ENCODE results near the gene GOLGB1.

GOLGB1 gene

DNA sequence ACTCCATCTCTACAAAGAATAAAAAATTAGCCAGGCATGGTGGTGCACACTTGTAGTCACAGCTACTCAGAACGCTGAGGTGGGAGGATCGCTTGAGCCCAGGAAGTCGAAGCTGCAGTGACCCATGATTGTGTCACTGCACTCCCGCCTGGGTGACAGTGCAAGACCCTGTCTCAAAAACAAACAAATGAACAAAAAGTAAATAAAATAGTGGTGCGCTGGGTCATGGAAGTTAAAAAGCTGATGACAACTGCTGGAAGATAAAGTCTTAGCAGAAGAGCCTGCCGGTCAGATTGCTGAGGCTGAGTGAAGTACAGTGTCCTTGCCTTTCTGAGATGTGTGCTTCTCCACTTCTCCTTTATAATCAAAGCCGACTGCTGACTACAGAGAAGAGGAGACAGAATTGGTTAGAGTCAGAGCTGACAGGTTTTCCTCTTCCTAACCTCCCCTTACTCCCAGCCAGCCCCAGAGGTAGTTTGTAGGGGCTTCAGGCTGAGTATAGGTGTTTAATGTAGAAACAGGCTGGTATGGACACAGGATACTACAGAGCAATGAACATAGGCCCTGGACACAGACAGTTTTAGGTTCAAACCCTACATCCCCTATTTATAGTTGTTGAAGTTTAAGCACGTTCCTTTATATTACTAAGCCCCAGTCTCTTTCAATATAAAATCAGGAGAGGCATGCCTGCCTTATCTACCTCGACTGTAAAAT lies 106.8 kb downstream of the GOLGB1 start:
- TF ChIP-seq, protein P1, sequence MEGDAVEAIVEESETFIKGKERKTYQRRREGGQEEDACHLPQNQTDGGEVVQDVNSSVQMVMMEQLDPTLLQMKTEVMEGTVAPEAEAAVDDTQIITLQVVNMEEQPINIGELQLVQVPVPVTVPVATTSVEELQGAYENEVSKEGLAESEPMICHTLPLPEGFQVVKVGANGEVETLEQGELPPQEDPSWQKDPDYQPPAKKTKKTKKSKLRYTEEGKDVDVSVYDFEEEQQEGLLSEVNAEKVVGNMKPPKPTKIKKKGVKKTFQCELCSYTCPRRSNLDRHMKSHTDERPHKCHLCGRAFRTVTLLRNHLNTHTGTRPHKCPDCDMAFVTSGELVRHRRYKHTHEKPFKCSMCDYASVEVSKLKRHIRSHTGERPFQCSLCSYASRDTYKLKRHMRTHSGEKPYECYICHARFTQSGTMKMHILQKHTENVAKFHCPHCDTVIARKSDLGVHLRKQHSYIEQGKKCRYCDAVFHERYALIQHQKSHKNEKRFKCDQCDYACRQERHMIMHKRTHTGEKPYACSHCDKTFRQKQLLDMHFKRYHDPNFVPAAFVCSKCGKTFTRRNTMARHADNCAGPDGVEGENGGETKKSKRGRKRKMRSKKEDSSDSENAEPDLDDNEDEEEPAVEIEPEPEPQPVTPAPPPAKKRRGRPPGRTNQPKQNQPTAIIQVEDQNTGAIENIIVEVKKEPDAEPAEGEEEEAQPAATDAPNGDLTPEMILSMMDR (IDR thresholded peaks at IDR 0.05; ENCODE audit: low read length, missing control alignments) = no peak
- H3K4me3 ChIP-seq (replicated peaks; ENCODE audit: low read depth, low read length) = no peak overlapping the region
- DNase-seq (ENCODE audit: low read depth) = no peak

DNA sequence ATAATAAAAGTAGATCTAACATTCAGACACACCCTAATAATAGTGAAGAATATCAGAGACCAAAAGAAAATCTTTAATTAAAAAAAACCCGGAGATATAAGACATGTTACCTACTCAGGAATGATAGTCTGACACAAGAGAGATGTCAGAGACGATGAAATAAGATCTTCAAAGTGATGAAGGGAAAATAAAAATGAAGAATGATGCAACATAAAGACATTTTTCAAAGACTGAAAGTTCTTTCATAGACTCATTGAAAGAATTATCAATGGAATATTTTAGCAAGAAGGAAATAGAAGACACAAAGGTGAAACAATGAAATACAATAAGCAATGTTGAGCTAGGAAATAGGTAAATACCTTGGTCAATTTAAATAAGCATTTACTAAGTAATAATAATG lies 108.4 kb downstream of the GOLGB1 start:
- TF ChIP-seq, protein P1 (IDR thresholded peaks at IDR 0.05; ENCODE audit: low read length, missing control alignments) = no peak
- no peak for DNase-seq (ENCODE audit: low read depth)
- H3K4me3 ChIP-seq (replicated peaks; ENCODE audit: low read depth, low read length) = no peak overlapping the region

DNA sequence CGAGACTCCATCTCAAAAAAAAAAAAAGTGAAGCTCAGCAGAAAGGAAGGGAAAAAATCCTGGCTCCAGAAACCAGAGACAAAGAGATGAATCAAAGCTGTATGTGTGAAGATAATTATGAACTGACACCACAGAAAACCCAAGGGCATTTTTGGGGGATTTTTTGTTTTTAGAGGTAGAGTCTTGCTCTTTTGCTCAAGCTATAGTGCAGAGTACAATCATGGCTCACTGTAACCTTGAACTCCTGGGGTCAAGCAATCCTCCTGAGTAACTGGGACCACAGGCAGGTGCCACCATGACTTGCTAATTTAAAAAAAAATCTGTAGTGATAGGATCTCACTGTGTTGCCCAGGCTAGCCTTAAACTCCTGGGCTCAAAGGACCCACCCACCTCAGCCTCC lies 111.6 kb downstream of the GOLGB1 start:
- DNase-seq (ENCODE audit: low read depth) = no peak
- TF ChIP-seq, protein P1 (IDR thresholded peaks at IDR 0.05; ENCODE audit: low read length, missing control alignments) = no peak
- no peak overlapping the region for H3K4me3 ChIP-seq (replicated peaks; ENCODE audit: low read depth, low read length)

DNA sequence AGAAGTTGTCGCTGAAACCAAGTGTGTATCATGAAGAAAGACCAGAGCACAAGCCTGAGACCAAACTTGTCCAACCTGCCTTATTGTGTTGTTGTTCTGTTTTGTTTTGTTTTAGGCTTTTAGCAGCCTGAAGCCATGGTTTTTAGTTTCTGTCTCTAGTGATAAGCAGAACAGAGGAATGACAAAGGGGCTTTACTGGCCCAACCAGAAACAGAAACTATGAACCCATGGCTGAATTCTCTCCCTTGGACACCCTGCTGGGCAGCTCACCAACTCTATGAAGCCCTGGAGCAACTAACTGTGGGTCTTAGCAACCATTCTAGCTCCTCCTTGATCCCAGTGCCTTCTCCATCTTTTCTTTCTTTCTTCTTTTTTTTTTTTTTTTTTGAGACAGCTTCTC lies 119.2 kb downstream of the GOLGB1 start:
- TF ChIP-seq, protein P1 (IDR thresholded peaks at IDR 0.05; ENCODE audit: low read length, missing control alignments) = no peak
- H3K4me3 ChIP-seq (replicated peaks; ENCODE audit: low read depth, low read length) = no peak overlapping the region
- no peak for DNase-seq (ENCODE audit: low read depth)

DNA sequence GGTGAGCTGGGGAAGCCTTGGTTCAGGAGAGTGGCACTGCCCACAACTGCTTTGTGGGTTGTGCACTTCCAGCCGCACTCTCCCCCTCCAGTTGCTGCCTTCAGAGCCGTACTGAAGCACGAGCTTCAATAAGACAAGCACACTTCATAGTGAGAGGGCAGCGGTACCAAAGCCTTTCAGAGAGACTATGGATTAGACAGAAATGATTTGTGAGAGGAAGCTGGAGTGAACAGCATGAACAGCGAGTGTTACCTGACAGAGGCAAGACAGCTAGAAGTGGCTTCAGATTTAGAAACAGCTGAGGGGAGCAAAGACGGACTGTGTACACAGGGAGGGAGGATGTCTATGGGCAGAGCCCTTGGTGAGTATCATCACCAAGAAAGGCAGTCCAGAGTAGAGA lies 119.9 kb downstream of the GOLGB1 start:
- no peak for DNase-seq (ENCODE audit: low read depth)
- TF ChIP-seq, protein P1 (IDR thresholded peaks at IDR 0.05; ENCODE audit: low read length, missing control alignments) = no peak
- no peak overlapping the region for H3K4me3 ChIP-seq (replicated peaks; ENCODE audit: low read depth, low read length)

DNA sequence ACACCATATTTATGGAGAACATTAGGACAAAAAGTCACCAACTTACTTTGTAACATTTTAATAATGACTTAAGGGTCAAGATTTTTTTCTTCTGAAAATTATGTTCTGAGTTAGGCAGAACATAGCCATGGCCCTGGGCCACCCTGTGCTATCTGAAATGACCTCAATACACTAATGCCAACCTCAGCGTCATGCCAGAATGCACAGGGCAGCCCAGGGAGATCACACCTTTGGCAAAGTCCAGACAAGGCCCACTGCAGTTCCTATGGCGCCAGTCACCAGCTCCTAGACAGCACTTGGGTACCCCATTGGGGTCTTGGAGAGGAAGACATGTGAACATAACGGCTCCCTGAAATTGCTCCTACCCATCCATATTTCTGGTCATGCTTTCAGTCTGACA lies 121.9 kb downstream of the GOLGB1 start:
- no peak for DNase-seq (ENCODE audit: low read depth)
- TF ChIP-seq, protein P1 (IDR thresholded peaks at IDR 0.05; ENCODE audit: low read length, missing control alignments) = no peak
- no peak overlapping the region for H3K4me3 ChIP-seq (replicated peaks; ENCODE audit: low read depth, low read length)

DNA sequence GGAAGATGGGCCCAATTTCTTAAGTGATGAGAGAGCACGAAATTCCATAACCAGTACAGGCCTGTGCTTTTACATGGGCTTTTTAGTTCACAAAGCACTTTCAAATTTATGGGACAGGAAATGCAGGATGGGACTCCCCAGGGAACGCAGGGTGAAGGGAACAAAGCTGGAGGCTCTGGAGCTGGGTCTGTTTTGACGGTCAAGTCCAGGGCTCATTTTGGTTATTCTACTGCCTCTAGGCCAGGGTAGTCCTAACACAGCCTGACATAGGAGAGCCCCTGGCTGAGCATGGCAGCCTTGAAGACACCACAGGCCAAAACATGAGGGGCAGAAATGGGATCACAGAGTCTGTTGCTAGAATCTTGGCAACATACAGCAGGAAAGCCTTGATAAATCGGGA lies 122.3 kb downstream of the GOLGB1 start:
- no peak for DNase-seq (ENCODE audit: low read depth)
- TF ChIP-seq, protein P1 (IDR thresholded peaks at IDR 0.05; ENCODE audit: low read length, missing control alignments) = no peak
- no peak overlapping the region for H3K4me3 ChIP-seq (replicated peaks; ENCODE audit: low read depth, low read length)

All from fibroblast of pulmonary artery (primary cell).